PFSK-1 (cell line): ENCODE measurements around the gene ABI1.

Source experiments
- FOXP2 ChIP-seq: optimal IDR thresholded peaks from 2 replicates; pipeline ENCODE3; 2011; ENCODE audit warnings: borderline replicate concordance, control low read depth, inconsistent platforms; ENCODE audit not compliant: insufficient read depth; ENCODE audit errors: extremely low read length, extremely low read depth
- POLR2AphosphoS5 ChIP-seq: IDR thresholded peaks from 2 replicates; pipeline ENCODE4 v1.6.1; 2012; ENCODE audit warnings: low read depth, mild to moderate bottlenecking, control low read depth, low read length, moderate library complexity
- SIN3A ChIP-seq: IDR thresholded peaks from 2 replicates; pipeline ENCODE4 v1.6.1; 2012; ENCODE audit warnings: mild to moderate bottlenecking, low read length, moderate library complexity, borderline replicate concordance; ENCODE audit not compliant: insufficient read depth
- TAF1 ChIP-seq: IDR thresholded peaks from 2 replicates; pipeline ENCODE4 v1.6.1; 2012; ENCODE audit warnings: low read length, control low read depth, borderline replicate concordance; ENCODE audit not compliant: insufficient read depth
- TF ChIP-seq, protein P1 (sequence below), 2 experiments: IDR thresholded peaks; 2 replicates each; pipeline versions ENCODE4 v1.6.1 to v1.8.0; 2011 to 2012; ENCODE audit warnings: low read depth in 2 of 2, low read length in 2 of 2, control low read depth in 1 of 2, inconsistent platforms in 1 of 2, mild to moderate bottlenecking in 1 of 2, moderate library complexity in 1 of 2; ENCODE audit not compliant: insufficient read depth in 1 of 2

The ABI1 gene

DNA sequence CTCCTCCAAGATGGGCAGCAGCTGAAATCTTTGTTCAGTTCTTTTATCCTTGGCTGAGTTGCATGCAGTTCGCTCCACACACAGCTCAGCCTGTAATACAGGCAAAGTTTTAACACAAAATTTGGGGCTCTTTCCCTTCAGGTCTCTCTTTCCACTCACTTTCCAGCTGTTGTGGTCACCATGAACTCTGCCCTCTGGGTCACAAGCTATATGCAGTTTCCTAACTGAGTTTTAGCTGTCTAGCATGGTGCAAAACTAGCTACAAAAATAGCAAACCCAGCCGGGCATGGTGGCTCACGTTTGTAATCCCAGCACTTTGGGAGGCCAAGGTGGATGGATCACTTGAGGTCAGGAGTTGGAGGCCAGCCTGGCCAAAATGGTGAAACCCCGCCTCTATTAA is 53.2 kb downstream of the ABI1 start:
- TF ChIP-seq, protein P1, sequence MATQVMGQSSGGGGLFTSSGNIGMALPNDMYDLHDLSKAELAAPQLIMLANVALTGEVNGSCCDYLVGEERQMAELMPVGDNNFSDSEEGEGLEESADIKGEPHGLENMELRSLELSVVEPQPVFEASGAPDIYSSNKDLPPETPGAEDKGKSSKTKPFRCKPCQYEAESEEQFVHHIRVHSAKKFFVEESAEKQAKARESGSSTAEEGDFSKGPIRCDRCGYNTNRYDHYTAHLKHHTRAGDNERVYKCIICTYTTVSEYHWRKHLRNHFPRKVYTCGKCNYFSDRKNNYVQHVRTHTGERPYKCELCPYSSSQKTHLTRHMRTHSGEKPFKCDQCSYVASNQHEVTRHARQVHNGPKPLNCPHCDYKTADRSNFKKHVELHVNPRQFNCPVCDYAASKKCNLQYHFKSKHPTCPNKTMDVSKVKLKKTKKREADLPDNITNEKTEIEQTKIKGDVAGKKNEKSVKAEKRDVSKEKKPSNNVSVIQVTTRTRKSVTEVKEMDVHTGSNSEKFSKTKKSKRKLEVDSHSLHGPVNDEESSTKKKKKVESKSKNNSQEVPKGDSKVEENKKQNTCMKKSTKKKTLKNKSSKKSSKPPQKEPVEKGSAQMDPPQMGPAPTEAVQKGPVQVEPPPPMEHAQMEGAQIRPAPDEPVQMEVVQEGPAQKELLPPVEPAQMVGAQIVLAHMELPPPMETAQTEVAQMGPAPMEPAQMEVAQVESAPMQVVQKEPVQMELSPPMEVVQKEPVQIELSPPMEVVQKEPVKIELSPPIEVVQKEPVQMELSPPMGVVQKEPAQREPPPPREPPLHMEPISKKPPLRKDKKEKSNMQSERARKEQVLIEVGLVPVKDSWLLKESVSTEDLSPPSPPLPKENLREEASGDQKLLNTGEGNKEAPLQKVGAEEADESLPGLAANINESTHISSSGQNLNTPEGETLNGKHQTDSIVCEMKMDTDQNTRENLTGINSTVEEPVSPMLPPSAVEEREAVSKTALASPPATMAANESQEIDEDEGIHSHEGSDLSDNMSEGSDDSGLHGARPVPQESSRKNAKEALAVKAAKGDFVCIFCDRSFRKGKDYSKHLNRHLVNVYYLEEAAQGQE (IDR thresholded peaks at IDR 0.05; ENCODE audit: insufficient read depth in 1 of 2, low read depth in 2 of 2, low read length in 2 of 2) = no peak
- no peak for TF ChIP-seq SIN3A
- TF ChIP-seq TAF1 = no peak
- no peak for TF ChIP-seq FOXP2
- TF ChIP-seq POLR2AphosphoS5 = no peak

DNA sequence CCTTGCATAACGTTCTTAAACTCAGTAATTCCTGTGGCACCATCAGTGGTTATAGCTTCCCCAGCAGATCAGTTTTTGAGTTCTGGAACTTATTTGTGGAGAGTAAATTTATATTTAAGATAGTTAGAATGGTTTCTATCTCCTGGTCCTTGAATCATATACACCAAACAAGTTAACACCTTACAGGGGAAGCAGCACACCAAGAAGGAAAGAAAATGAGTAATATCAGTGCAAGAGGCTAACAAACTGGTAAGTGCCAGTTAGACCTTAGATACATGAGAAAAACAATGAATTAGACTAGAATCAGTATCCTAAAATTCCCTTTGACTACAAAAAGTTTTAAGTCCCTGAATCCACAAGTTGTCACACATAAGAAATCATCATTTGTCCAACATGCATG is 54.2 kb downstream of the ABI1 start:
- no peak for TF ChIP-seq POLR2AphosphoS5
- TF ChIP-seq TAF1 = no peak
- no peak for TF ChIP-seq SIN3A
- TF ChIP-seq, protein P1 (IDR thresholded peaks at IDR 0.05; ENCODE audit: insufficient read depth in 1 of 2, low read depth in 2 of 2, low read length in 2 of 2) = no peak
- no peak for TF ChIP-seq FOXP2

DNA sequence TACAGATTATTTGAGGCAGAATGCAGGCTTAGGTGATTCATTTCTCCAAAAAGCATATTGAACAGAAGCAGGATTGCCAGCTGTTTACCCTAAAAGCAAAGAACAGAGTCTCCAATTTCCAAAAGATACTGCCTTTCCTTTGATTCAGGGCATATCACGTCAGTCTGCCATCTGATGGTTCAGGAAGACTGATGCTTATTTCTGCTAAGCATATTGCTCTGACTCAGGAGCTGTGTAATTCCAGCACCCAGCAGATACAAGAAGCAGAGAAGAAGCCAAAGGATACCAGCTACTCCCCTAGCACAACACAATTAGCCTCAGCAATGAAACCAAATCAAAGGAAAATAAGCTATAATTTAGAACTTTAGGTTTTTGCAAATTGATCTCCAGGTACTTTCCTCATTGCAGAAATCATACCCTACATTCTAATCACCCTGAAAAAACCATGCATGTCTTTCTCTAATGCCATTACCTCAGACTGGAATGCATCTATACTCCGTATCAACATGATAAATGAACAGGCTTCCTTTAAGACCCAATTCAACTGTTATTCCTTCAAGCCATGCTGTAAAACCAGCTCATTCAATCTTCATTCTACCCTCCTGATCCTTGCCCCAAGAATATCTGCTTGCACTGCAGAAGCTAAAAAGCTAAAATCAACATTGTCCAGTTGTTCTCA is 55.1 kb downstream of the ABI1 start:
- TF ChIP-seq SIN3A (no peak), TAF1 (no peak), FOXP2 (no peak)
- TF ChIP-seq, protein P1 (IDR thresholded peaks at IDR 0.05; ENCODE audit: insufficient read depth in 1 of 2, low read depth in 2 of 2, low read length in 2 of 2) = no peak

DNA sequence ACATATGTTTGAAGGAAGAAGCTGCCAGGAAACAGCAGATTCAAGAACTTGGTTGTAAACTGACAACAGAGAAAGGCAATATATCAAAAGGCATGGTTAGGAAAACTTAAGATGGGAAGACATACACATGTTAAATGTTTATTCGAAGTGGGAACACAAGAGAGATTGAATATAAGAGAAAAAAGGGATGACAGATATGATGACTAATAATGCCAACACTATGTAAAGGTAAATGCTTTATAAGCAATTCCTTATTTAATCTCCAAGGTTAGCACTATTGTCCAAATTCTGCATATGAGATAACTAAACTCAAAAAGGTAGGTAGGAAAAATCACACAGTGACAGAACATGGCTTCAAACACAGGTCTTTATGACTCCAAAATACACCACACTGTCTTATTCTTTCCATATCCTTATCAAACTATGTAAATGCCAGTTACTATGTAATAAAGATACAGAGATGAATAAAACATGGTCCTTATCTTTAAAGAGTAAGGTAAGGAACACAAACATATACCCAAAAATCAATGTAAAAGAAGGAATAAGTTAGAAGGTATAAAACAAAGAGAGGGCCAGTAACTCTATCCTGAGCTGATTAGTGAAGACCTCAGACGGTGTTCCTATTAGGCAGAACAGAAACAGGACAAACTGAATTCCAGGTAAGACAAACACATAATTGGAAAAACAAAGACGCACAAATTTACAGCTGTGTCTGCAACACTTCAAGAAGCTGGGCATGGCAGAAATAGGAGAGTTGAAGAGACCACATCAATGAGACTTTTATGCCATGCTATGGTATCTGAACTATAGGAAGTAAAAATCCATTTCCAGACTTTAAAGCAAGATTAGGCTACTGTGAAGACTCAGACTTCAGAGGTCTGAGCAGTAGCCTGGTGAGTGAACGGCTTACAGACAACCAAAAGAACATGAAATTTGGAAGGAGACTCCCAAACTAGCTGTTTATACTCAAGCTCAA is 56.1 kb downstream of the ABI1 start:
- no peak for TF ChIP-seq SIN3A
- no peak for TF ChIP-seq POLR2AphosphoS5

DNA sequence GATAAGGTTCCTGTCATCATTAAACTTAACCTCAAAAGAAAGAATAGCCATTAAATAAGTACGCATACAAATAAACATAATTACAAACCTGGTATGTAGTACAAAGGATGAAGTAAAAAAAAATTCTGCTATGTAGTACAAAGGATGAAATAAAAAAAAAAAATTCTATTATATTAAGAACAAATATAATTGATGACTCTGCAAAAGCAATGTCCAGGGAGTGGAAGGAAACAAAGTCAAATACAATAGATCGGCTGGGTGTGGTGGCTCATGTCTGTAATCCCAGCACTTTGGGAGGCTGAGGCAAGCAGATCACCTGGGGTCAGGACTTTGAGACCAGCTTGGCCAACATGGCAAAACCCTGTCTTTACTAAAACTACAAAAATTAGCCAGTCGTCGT is 56.9 kb downstream of the ABI1 start:
- TF ChIP-seq, protein P1 (IDR thresholded peaks at IDR 0.05; ENCODE audit: insufficient read depth in 1 of 2, low read depth in 2 of 2, low read length in 2 of 2) = no peak
- TF ChIP-seq FOXP2 = no peak
- no peak for TF ChIP-seq POLR2AphosphoS5
- no peak for TF ChIP-seq TAF1
